CD4-positive, CD25-positive, alpha-beta regulatory T cell (primary cell): ENCODE data around the gene TIAM2. TPM values are rescaled to one million over a fixed set of nuclear protein-coding genes. Genes with fewer than 3 reads are reported as not detected.

Experiments used
- ATAC-seq, 2 donors: fragments of 150-1000 bp; cut with Tn5 transposase; one replicate each; pipeline ENCODE4 v1.10.0; 2021; ENCODE audit warnings: low read depth in 2 of 2, moderate number of reproducible peaks in 2 of 2, moderate library complexity in 1 of 2
- DNase-seq, 3 donors: peaks; one replicate each; pipeline versions ENCODE4 v3.0.0 to v3.0.0-alpha.2; 2012 to 2022; ENCODE audit warnings: mixed read lengths in 1 of 3
- H3K27ac ChIP-seq: one replicate; pipeline ENCODE4 v1.7.0; 2013; ENCODE audit warnings: mild to moderate bottlenecking, low read length; ENCODE audit not compliant: insufficient read depth, poor library complexity, severe bottlenecking
- H3K27me3 ChIP-seq: one replicate; pipeline ENCODE4 v1.7.0; 2013; ENCODE audit warnings: low read length; ENCODE audit not compliant: control insufficient read depth, insufficient read depth
- H3K36me3 ChIP-seq: one replicate; pipeline ENCODE4 v1.7.0; 2013; ENCODE audit warnings: mild to moderate bottlenecking, low read length, moderate library complexity; ENCODE audit not compliant: control insufficient read depth, insufficient read depth
- H3K4me1 ChIP-seq: 2 replicates; pipeline ENCODE4 v1.7.0; 2013; ENCODE audit warnings: mild to moderate bottlenecking, low read length; ENCODE audit not compliant: insufficient read depth, control insufficient read depth, poor library complexity, severe bottlenecking
- H3K4me3 ChIP-seq: one replicate; pipeline ENCODE4 v1.7.0; 2013; ENCODE audit warnings: low read depth, mild to moderate bottlenecking, low read length, moderate library complexity
- H3K9me3 ChIP-seq, 2 experiments: 1 replicate in 1 of 2; 2 replicates in 1 of 2; pipeline ENCODE4 v1.7.0; 2013; ENCODE audit warnings: low read length in 2 of 2, mild to moderate bottlenecking in 1 of 2, moderate library complexity in 1 of 2; ENCODE audit not compliant: control insufficient read depth in 2 of 2
- H3K27ac Mint-ChIP-seq, 3 donors: one replicate each; pipeline ENCODE4 v1.8.0; 2020 to 2022; ENCODE audit warnings: mild to moderate bottlenecking in 3 of 3, mixed read lengths in 3 of 3, moderate library complexity in 2 of 3
- H3K27me3 Mint-ChIP-seq: one replicate; pipeline ENCODE4 v1.8.0; 2022; ENCODE audit warnings: mild to moderate bottlenecking, mixed read lengths
- H3K36me3 Mint-ChIP-seq: one replicate; pipeline ENCODE4 v1.8.0; 2020; ENCODE audit warnings: mixed read lengths
- H3K4me1 Mint-ChIP-seq, 4 donors: one replicate each; pipeline ENCODE4 v1.8.0; 2020 to 2022; ENCODE audit warnings: mixed read lengths in 4 of 4, mild to moderate bottlenecking in 1 of 4
- H3K4me3 Mint-ChIP-seq, 4 donors: one replicate each; pipeline ENCODE4 v1.8.0; 2020 to 2022; ENCODE audit warnings: mild to moderate bottlenecking in 4 of 4, mixed read lengths in 4 of 4, moderate library complexity in 3 of 4
- H3K9me3 Mint-ChIP-seq, 7 donors: one replicate each; pipeline ENCODE4 v1.8.0; 2020 to 2022; ENCODE audit warnings: mixed read lengths in 7 of 7, mild to moderate bottlenecking in 3 of 7, moderate library complexity in 2 of 7
- polyA plus RNA-seq, 4 donors: library from polyadenylated mRNA; unstranded; fragments of 300-500 nt; fragmentation: Illumina TruSeq; gene quantifications; one replicate each; pipeline ENCODE4 v1.2.3, GENCODE V29; 2021
- total RNA-seq: library from RNA; stranded (reverse); gene quantifications from one replicate; pipeline ENCODE4 v1.2.3, GENCODE V29; 2022

Gene TIAM2
- total and polyA plus RNA-seq, 5 donors from 2014 or later = 0.66 to 5.9 (median 1.3) TPM

GRCh38 chr6:155187994-155188706 lies 193.0 kb downstream of the TIAM2 start:
- no peak for ATAC-seq
- H3K27ac ChIP-seq = no peak overlapping the region
- Mint-ChIP-seq H3K36me3 (no peaks in the 10 kb centered on the region), H3K4me1 (peaks cover 9 to 47% (median 21%) of the 10 kb centered on the region in 4 donors), H3K9me3 (no peaks in the 10 kb centered on the region), H3K27ac (no peak overlapping the region), H3K4me3 (no peak overlapping the region), H3K27me3 (no peaks in the 10 kb centered on the region)
- no peak overlapping the region for H3K4me3 ChIP-seq
- DNase-seq = no peak
- peaks cover 18% of the 10 kb centered on the region for H3K4me1 ChIP-seq
- H3K27me3 ChIP-seq = no peaks in the 10 kb centered on the region
- H3K36me3 ChIP-seq = no peaks in the 10 kb centered on the region
- H3K9me3 ChIP-seq = no peaks in the 10 kb centered on the region

DNA sequence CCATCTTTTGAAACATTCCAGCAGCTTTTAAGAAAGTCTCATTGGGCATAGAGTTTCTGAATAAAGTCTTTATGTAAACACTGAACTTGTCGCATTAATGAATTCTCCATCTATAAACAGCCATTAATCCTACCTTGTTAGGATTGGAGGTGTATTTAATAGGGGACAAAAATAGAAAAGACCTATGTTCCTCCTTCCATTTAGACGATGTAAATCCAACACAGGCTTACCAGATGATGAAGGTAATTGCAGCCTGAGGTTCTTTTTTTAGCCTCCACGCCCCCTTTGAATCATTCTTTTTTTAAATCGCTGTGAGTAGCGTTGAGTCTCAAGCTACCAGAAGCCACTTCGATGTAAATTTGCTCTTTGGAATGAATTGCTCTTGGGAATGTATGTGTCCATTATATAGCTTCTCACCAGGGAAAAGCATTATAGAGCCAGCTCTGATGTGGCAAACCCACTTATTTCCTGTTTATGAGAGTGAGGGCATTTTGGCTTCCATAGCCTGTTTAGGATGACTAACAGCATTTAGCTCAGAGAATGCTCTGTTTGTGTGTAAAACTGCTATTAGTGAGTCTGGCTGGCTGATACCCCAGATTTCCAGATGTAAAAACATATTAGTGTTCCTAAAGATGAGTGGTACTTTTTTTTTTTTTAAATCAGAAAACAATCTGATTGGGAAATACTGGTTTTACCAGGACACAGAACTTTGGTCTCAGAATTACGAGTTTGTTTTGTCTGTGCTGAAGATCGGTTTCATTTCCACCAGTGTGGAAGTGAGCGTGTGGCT lies 193.8 kb downstream of the TIAM2 start:
- Mint-ChIP-seq H3K27ac (peak overlapping the region in 1 of 3 donors; percentile 86), H3K9me3 (peaks cover 0 to under 1% (median 0%) of the 10 kb centered on the region in 7 donors), H3K4me1 (peaks cover 9 to 44% (median 21%) of the 10 kb centered on the region in 4 donors), H3K36me3 (no peaks in the 10 kb centered on the region), H3K27me3 (no peaks in the 10 kb centered on the region), H3K4me3 (peak overlapping the region in 2 of 4 donors; percentile 1 to 36)
- DNase-seq = no peak
- Histone ChIP-seq H3K4me1 (peaks cover 18% of the 10 kb centered on the region), H3K4me3 (peak overlapping the region; percentile 45), H3K27me3 (no peaks in the 10 kb centered on the region), H3K36me3 (no peaks in the 10 kb centered on the region), H3K9me3 (no peaks in the 10 kb centered on the region), H3K27ac (no peak overlapping the region)
- peak in 1 of 2 donors; percentile 53 for ATAC-seq

GRCh38 chr6:155190677-155191076 lies 195.6 kb downstream of the TIAM2 start:
- Histone ChIP-seq H3K36me3 (no peaks in the 10 kb centered on the region), H3K27me3 (no peaks in the 10 kb centered on the region), H3K27ac (no peak overlapping the region), H3K4me3 (no peak overlapping the region), H3K9me3 (no peaks in the 10 kb centered on the region), H3K4me1 (peaks cover 15% of the 10 kb centered on the region)
- Mint-ChIP-seq H3K4me1 (peaks cover 9 to 39% (median 18%) of the 10 kb centered on the region in 4 donors), H3K27ac (peak overlapping the region in 2 of 3 donors; percentile 55 to 70), H3K36me3 (peaks cover 1% of the 10 kb centered on the region), H3K9me3 (peaks cover 0 to 2% (median 0%) of the 10 kb centered on the region in 7 donors), H3K27me3 (no peaks in the 10 kb centered on the region), H3K4me3 (no peak overlapping the region)
- DNase-seq = no peak
- ATAC-seq = no peak

- H3K4me3 ChIP-seq = no peak overlapping the region
- H3K36me3 ChIP-seq = no peaks in the 10 kb centered on the region
- peaks cover 4% of the 10 kb centered on the region for H3K36me3 Mint-ChIP-seq
- H3K4me3 Mint-ChIP-seq = no peak overlapping the region
- no peak overlapping the region for H3K27ac Mint-ChIP-seq
- H3K4me1 Mint-ChIP-seq = peaks cover 4 to 21% (median 10%) of the 10 kb centered on the region in 4 donors
- peaks cover 6% of the 10 kb centered on the region for H3K4me1 ChIP-seq
- H3K27ac ChIP-seq = no peak overlapping the region
- H3K9me3 Mint-ChIP-seq = peaks cover 0 to 3% (median 0%) of the 10 kb centered on the region in 7 donors
- ATAC-seq = no peak
- DNase-seq = no peak
- H3K9me3 ChIP-seq = no peaks in the 10 kb centered on the region
- no peaks in the 10 kb centered on the region for H3K27me3 Mint-ChIP-seq
- H3K27me3 ChIP-seq = no peaks in the 10 kb centered on the region
Observed at GRCh38 chr6:155193526-155193925, 198.4 kb downstream of the TIAM2 start.

DNA sequence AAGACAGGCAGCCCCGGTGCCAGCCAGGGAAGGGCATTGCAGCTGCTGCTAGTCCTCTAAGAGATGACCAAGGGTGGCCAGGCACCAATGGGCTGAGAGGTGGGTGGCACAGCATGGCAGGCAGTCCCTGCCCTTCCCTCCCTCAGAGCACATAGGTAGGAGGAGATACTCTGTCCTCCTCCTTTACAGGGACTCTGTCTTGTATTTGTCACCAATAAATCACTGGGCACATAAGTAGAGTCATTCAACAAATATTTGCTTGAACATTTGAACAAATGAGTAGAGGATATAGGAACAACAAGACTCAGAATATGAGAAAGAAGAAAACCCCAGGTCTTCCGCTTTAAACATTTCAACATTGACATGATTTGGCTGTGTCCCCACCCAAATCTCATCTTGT lies 199.3 kb downstream of the TIAM2 start:
- Mint-ChIP-seq H3K27ac (peak overlapping the region in 1 of 3 donors; percentile 76), H3K27me3 (no peaks in the 10 kb centered on the region), H3K4me3 (no peak overlapping the region), H3K9me3 (peaks cover 0 to 3% (median 0%) of the 10 kb centered on the region in 7 donors), H3K4me1 (peaks cover 3 to 12% (median 5%) of the 10 kb centered on the region in 4 donors), H3K36me3 (peaks cover 4% of the 10 kb centered on the region)
- H3K27me3 ChIP-seq = no peaks in the 10 kb centered on the region
- no peaks in the 10 kb centered on the region for H3K4me1 ChIP-seq
- no peak for DNase-seq
- no peaks in the 10 kb centered on the region for H3K36me3 ChIP-seq
- ATAC-seq = no peak
- H3K4me3 ChIP-seq = no peak overlapping the region
- no peak overlapping the region for H3K27ac ChIP-seq
- no peaks in the 10 kb centered on the region for H3K9me3 ChIP-seq

DNA sequence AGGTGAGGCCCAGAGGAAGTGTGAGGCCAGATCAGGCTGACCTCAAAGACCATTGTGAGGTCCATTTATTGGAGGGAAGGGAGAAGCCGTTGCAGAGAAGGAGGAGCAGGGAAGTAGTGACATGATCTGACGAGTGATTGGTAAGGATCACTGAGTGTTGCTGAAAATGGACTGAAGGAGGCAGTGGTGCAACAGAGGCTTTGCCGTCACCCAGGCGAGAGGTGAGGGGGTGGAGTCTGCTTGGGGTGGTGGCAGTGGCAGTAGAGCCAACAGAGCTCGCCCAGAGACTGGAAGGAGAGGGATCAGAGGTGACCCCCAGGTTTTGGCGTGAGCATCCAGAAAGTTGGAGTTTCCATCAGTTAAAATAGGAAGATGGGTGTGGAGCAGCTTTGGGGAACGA lies 200.8 kb downstream of the TIAM2 start:
- Mint-ChIP-seq H3K4me1 (peaks cover 0 to under 1% (median 0%) of the 10 kb centered on the region in 4 donors), H3K36me3 (peaks cover 4% of the 10 kb centered on the region), H3K27ac (no peak overlapping the region), H3K27me3 (peaks cover 2% of the 10 kb centered on the region), H3K9me3 (peaks cover 0 to 3% (median 1%) of the 10 kb centered on the region in 7 donors), H3K4me3 (no peak overlapping the region)
- ATAC-seq (no peak), DNase-seq (no peak)
- Histone ChIP-seq H3K27me3 (no peaks in the 10 kb centered on the region), H3K4me1 (no peaks in the 10 kb centered on the region), H3K9me3 (no peaks in the 10 kb centered on the region), H3K36me3 (no peaks in the 10 kb centered on the region), H3K27ac (no peak overlapping the region), H3K4me3 (no peak overlapping the region)

DNA sequence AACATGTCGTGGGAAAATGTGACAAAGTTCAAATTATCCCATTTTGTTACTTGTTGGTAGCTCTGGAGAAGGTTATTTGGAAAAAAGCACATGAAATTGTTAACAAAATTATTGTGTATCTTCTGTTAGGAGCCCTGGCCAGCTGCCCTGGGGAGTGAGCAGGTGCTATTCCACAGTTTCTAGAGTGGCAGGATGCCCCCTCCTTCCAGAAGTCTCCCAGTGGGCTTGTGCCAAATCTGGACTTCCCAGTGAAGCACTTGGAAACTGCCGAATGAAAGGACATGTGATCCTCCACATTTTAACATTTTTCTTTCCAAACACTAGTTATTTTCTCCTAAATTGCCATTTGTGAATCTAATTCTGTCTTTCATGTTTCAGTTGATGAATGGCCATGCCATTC lies 201.8 kb downstream of the TIAM2 start:
- H3K27me3 Mint-ChIP-seq = peaks cover 4% of the 10 kb centered on the region
- Histone ChIP-seq H3K9me3 (no peaks in the 10 kb centered on the region), H3K4me1 (no peaks in the 10 kb centered on the region), H3K4me3 (no peak overlapping the region), H3K36me3 (no peaks in the 10 kb centered on the region), H3K27me3 (no peaks in the 10 kb centered on the region), H3K27ac (no peak overlapping the region)
- DNase-seq (no peak), ATAC-seq (no peak)
- no peak overlapping the region for H3K27ac Mint-ChIP-seq
- H3K4me3 Mint-ChIP-seq = no peak overlapping the region
- peaks cover 0 to 4% (median 0%) of the 10 kb centered on the region in 4 donors for H3K4me1 Mint-ChIP-seq
- peaks cover 0 to 3% (median 1%) of the 10 kb centered on the region in 7 donors for H3K9me3 Mint-ChIP-seq
- peaks cover 4% of the 10 kb centered on the region for H3K36me3 Mint-ChIP-seq
